NCI-H2029 (cell line): Measurements from ENCODE around the gene C12orf57.

Source experiments
- DNase-seq: peaks from one replicate; lab custom pipeline; 2025; lab: John Stamatoyannopoulos, UW

Gene C12orf57

GRCh38 chr12:6953442-6954315 lies 9.9 kb downstream of the C12orf57 start:
- no peak for DNase-seq

GRCh38 chr12:6954316-6955107 lies 10.7 kb downstream of the C12orf57 start:
- no peak for DNase-seq

- no peak for DNase-seq
These were observed 11.5 kb downstream of the C12orf57 start for GRCh38 chr12:6955108-6956020.

- DNase-seq: no peak
These were observed 12.4 kb downstream of the C12orf57 start for GRCh38 chr12:6956021-6956727.

GRCh38 chr12:6957151-6957701 lies 13.4 kb downstream of the C12orf57 start:
- no peak for DNase-seq

- no peak for DNase-seq
These were observed 14.2 kb downstream of the C12orf57 start for GRCh38 chr12:6957741-6958608.

GRCh38 chr12:6958609-6959057 lies 14.8 kb downstream of the C12orf57 start:
- no peak for DNase-seq

- DNase-seq: no peak
These were observed 15.4 kb downstream of the C12orf57 start for GRCh38 chr12:6959058-6959804.

- no peak for DNase-seq
These were observed 16.2 kb downstream of the C12orf57 start for GRCh38 chr12:6959805-6960592.

GRCh38 chr12:6960593-6961277 lies 16.9 kb downstream of the C12orf57 start:
- no peak for DNase-seq

GRCh38 chr12:6961278-6961694 lies 17.5 kb downstream of the C12orf57 start:
- peak; percentile 54 for DNase-seq

- DNase-seq: peak; percentile 93
These were observed 18.0 kb downstream of the C12orf57 start for GRCh38 chr12:6961695-6962284.

- DNase-seq: peak; percentile 93
These were observed 18.6 kb downstream of the C12orf57 start for GRCh38 chr12:6962285-6963015.

GRCh38 chr12:6963016-6963731 lies 19.4 kb downstream of the C12orf57 start:
- peak; percentile 95 for DNase-seq

- DNase-seq: peak; percentile 68
These were observed 20.1 kb downstream of the C12orf57 start for GRCh38 chr12:6963791-6964413.
